Measurements from ENCODE around the gene TMEM272.

DNA sequence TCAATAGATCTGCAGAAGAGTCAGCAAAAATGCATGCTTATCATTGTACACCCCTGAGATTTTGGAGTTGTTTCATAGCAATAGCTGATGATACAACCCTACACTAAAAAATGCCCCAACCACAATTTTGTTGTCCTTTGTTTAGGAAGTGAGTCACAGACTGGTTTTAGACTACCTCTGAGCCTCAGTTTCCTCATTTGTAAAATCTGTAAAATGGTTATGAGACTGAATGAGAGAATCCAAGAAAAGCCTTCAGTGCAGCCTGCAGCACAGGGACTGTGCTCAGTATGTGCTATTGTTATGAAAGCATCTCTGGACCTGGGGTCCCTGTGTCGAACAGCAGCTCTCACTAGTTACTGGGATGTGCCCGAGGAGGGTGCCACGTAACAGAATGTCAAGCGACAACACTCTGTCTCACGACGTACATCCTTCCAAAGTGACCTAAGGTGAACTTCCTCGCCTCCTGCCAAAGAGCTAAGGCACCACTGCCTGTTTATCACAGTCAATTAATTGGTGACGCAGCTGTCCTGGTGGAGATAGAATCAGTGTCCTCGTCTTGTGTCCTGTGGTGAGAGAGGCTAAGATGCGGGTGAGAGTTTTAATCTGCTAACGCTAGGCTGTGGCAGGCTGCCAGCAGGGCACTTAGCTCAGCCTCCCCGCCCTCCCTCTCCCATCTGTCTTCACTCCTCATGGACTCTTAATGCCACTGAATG lies 59.1 kb downstream of the TMEM272 start:
- TF ChIP-seq EZH2 (IDR thresholded peaks at IDR 0.05; ENCODE audit: insufficient read depth, poor library complexity, severe bottlenecking) (no peak), EZH2phosphoT487 (IDR thresholded peaks at IDR 0.05; ENCODE audit: insufficient read depth, low read depth) (no peak)
